Measurements from ENCODE around the gene LBHD2.

LBHD2 gene

GRCh38 chr14:103078860-103079587 lies 5.0 kb upstream of the LBHD2 start:
- Histone ChIP-seq H3K9me2 (replicated peaks; ENCODE audit: control insufficient read depth, low read length) (no peaks in the 10 kb centered on the region), H3K9me3 (ENCODE audit: control insufficient read depth, insufficient read depth, low read length) (no peaks in the 10 kb centered on the region), H3K27me3 (ENCODE audit: control insufficient read depth, low read length) (peaks cover 24% of the 10 kb centered on the region), H3K36me3 (ENCODE audit: control insufficient read depth, low read length) (no peaks in the 10 kb centered on the region), H3K4me2 (ENCODE audit: low read length) (no peak overlapping the region), H3K4me1 (ENCODE audit: control insufficient read depth, low read length) (peaks cover 13% of the 10 kb centered on the region), H3K4me3 (ENCODE audit: low read length) (no peak overlapping the region), H3K79me2 (ENCODE audit: control insufficient read depth, low read length) (no peaks in the 10 kb centered on the region), H3K27ac (ENCODE audit: low read depth, low read length) (no peak overlapping the region), H3F3A (ENCODE audit: control insufficient read depth, insufficient read depth) (no peaks in the 10 kb centered on the region), H4K20me1 (ENCODE audit: control insufficient read depth, insufficient read depth, low read depth, low read length) (no peaks in the 10 kb centered on the region)
- TF ChIP-seq EZH2phosphoT487 (IDR thresholded peaks at IDR 0.05; ENCODE audit: borderline replicate concordance, low read length) (no peak), CTCF (IDR thresholded peaks at IDR 0.05; ENCODE audit: low read depth, low read length, poor library complexity, severe bottlenecking) (no peak)

DNA sequence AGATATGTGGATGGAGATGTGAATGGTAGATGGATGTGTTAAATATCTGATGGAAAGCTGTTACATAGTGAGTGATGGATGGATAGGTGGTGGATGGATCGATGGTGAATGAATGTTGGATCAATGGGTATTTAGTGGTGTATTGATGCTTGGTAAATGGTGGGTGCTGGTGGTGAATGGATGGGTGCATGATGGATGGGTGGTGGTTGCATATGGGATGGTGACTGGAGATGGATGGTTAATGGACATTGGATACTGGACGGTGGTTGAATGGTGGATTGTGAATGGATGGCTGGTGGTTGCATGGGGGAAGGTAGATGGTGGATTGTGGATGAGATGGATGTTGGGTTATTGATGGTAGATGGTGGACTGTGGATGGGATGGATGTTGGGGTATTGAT lies 2.1 kb upstream of the LBHD2 start:
- Histone ChIP-seq H3K9me3 (ENCODE audit: control insufficient read depth, insufficient read depth, low read length) (no peaks in the 10 kb centered on the region), H3K27me3 (ENCODE audit: control insufficient read depth, low read length) (peaks cover 9% of the 10 kb centered on the region), H3K9me2 (replicated peaks; ENCODE audit: control insufficient read depth, low read length) (no peaks in the 10 kb centered on the region), H3F3A (ENCODE audit: control insufficient read depth, insufficient read depth) (no peaks in the 10 kb centered on the region), H3K79me2 (ENCODE audit: control insufficient read depth, low read length) (no peaks in the 10 kb centered on the region), H3K4me3 (ENCODE audit: low read length) (no peak overlapping the region), H3K36me3 (ENCODE audit: control insufficient read depth, low read length) (no peaks in the 10 kb centered on the region), H3K4me2 (ENCODE audit: low read length) (no peak overlapping the region), H3K27ac (ENCODE audit: low read depth, low read length) (no peak overlapping the region), H4K20me1 (ENCODE audit: control insufficient read depth, insufficient read depth, low read depth, low read length) (no peaks in the 10 kb centered on the region), H3K4me1 (ENCODE audit: control insufficient read depth, low read length) (peaks cover 5% of the 10 kb centered on the region)
- TF ChIP-seq CTCF (IDR thresholded peaks at IDR 0.05; ENCODE audit: low read depth, low read length, poor library complexity, severe bottlenecking) (no peak), EZH2phosphoT487 (IDR thresholded peaks at IDR 0.05; ENCODE audit: borderline replicate concordance, low read length) (no peak)

- H3K9me2 ChIP-seq (replicated peaks; ENCODE audit: control insufficient read depth, low read length), result no peaks in the 10 kb centered on the region
- no peak for TF ChIP-seq EZH2phosphoT487 (IDR thresholded peaks at IDR 0.05; ENCODE audit: borderline replicate concordance, low read length)
- no peak for TF ChIP-seq CTCF (IDR thresholded peaks at IDR 0.05; ENCODE audit: low read depth, low read length, poor library complexity, severe bottlenecking)
- H3K27me3 ChIP-seq (ENCODE audit: control insufficient read depth, low read length), result peaks cover under 1% of the 10 kb centered on the region; the same call in 1 of the 2 replicates
- no peaks in the 10 kb centered on the region for H3F3A ChIP-seq (ENCODE audit: control insufficient read depth, insufficient read depth)
- H3K79me2 ChIP-seq (ENCODE audit: control insufficient read depth, low read length), result no peaks in the 10 kb centered on the region
- no peaks in the 10 kb centered on the region for H3K9me3 ChIP-seq (ENCODE audit: control insufficient read depth, insufficient read depth, low read length)
- no peaks in the 10 kb centered on the region for H4K20me1 ChIP-seq (ENCODE audit: control insufficient read depth, insufficient read depth, low read depth, low read length)
- no peaks in the 10 kb centered on the region for H3K36me3 ChIP-seq (ENCODE audit: control insufficient read depth, low read length)
- H3K4me2 ChIP-seq (ENCODE audit: low read length), result no peak overlapping the region
- no peak overlapping the region for H3K4me3 ChIP-seq (ENCODE audit: low read length)
- no peak overlapping the region for H3K27ac ChIP-seq (ENCODE audit: low read depth, low read length)
- peaks cover 4% of the 10 kb centered on the region; the same call in 1 of the 2 replicates for H3K4me1 ChIP-seq (ENCODE audit: control insufficient read depth, low read length)
Measured at GRCh38 chr14:103085106-103086091, 1.4 kb downstream of the LBHD2 start.

Data from DOHH2 (cell line).